PC-3 (cell line): ENCODE data around the gene KRTAP5-3. TPM values are rescaled to one million over a fixed set of nuclear protein-coding genes. Genes with fewer than 3 reads are reported as not detected.

Experiments
- ATAC-seq: fragments of 200-7000 bp; cut with Tn5 transposase; 2 replicates; pipeline ENCODE4 v1.9.1; 2020; ENCODE audit warnings: mild to moderate bottlenecking, moderate library complexity
- BruUV-seq: library from RNA; stranded (reverse); fragments of 400-500 nt; replicated peaks from 2 replicates; lab custom pipeline; 2021; lab: Mats Ljungman, UMichigan
- CTCF ChIA-PET: fragments of 300-600 bp; sonication (Branson Sonifier 250); formaldehyde crosslinking; loops from one replicate; lab custom pipeline; 2022; ENCODE audit warnings: antibody characterized with exemption; lab: Charles Lee
- POLR2A ChIA-PET: fragments of 300-600 bp; sonication (Branson Sonifier 250); formaldehyde crosslinking; loops from one replicate; lab custom pipeline; 2022; ENCODE audit warnings: antibody characterized with exemption; ENCODE audit not compliant: unreplicated experiment; lab: Charles Lee
- DNase-seq: peaks from one replicate; pipeline ENCODE4 v3.0.0-alpha.2; 2015
- H2AFZ ChIP-seq: fragments of 300-600 bp; sonication (generic); 2 replicates; pipeline ENCODE4 v1.6.0; 2016; ENCODE audit warnings: antibody characterized with exemption, low read length
- H3F3A ChIP-seq: fragments of 300-600 bp; sonication (generic); one replicate; pipeline ENCODE4 v1.6.0; 2017; ENCODE audit warnings: antibody characterized with exemption, low read length, control low read depth, mild to moderate bottlenecking; ENCODE audit not compliant: unreplicated experiment
- H3K27ac ChIP-seq: fragments of 300-600 bp; sonication (generic); 2 replicates; pipeline ENCODE4 v1.5.1; 2016; ENCODE audit warnings: mild to moderate bottlenecking, low read length
- H3K27me3 ChIP-seq: fragments of 300-600 bp; sonication (generic); 2 replicates; pipeline ENCODE4 v1.6.1; 2016; ENCODE audit warnings: low read length, mixed read lengths
- H3K36me3 ChIP-seq: fragments of 300-600 bp; sonication (generic); 2 replicates; pipeline ENCODE4 v1.6.1; 2016; ENCODE audit warnings: low read depth, mixed run types, low read length, mixed read lengths
- H3K4me1 ChIP-seq: fragments of 300-600 bp; sonication (generic); 2 replicates; pipeline ENCODE4 v1.5.1; 2016; ENCODE audit warnings: low read length; ENCODE audit not compliant: insufficient read depth
- H3K4me2 ChIP-seq: fragments of 300-600 bp; sonication (generic); 2 replicates; pipeline ENCODE4 v1.6.0; 2016; ENCODE audit warnings: low read length
- H3K4me3 ChIP-seq: fragments of 300-600 bp; sonication (generic); 2 replicates; pipeline ENCODE4 v1.5.1; 2016; ENCODE audit warnings: mild to moderate bottlenecking, low read length, mixed read lengths
- H3K79me2 ChIP-seq: fragments of 300-600 bp; sonication (generic); 2 replicates; pipeline ENCODE4 v1.6.1; 2017; ENCODE audit warnings: low read length, mixed read lengths
- H3K9ac ChIP-seq: fragments of 300-600 bp; sonication (generic); 2 replicates; pipeline ENCODE4 v1.6.0; 2016; ENCODE audit warnings: mild to moderate bottlenecking, low read length
- H3K9me2 ChIP-seq: fragments of 300-600 bp; sonication (generic); replicated peaks from 2 replicates; pipeline ENCODE4 v1.6.1; 2016; ENCODE audit warnings: mixed run types, low read length, mixed read lengths
- H3K9me3 ChIP-seq: fragments of 300-600 bp; sonication (generic); 2 replicates; pipeline ENCODE4 v1.6.1; 2016; ENCODE audit warnings: low read length, mixed read lengths
- H4K20me1 ChIP-seq: fragments of 300-600 bp; sonication (generic); 2 replicates; pipeline ENCODE4 v1.6.1; 2016; ENCODE audit warnings: low read length, mixed read lengths
- CTCF ChIP-seq: fragments of 300-600 bp; sonication (generic); conservative IDR thresholded peaks from 2 replicates; pipeline ENCODE4 v1.5.1; 2017; ENCODE audit warnings: antibody characterized with exemption, low read depth, mild to moderate bottlenecking, low read length
- EZH2 ChIP-seq: fragments of 300-600 bp; sonication (generic); IDR thresholded peaks from one replicate; pipeline ENCODE4 v1.6.1; 2017; ENCODE audit warnings: antibody characterized with exemption, mild to moderate bottlenecking, low read length; ENCODE audit not compliant: unreplicated experiment
- EZH2phosphoT487 ChIP-seq: fragments of 300-600 bp; sonication (generic); IDR thresholded peaks from 2 replicates; pipeline ENCODE4 v1.6.1; 2018; ENCODE audit warnings: mild to moderate bottlenecking, antibody characterized with exemption, low read length, borderline replicate concordance
- intact Hi-C: fragments of 100-400 bp; cut with micrococcal nuclease; formaldehyde crosslinking; loops from 2 replicates; pipeline ENCODE4 v1.9.0; 2023
- total RNA-seq: library from RNA; depleted of rRNA; stranded (reverse); fragments of >200 nt; gene quantifications from 2 replicates; pipeline ENCODE4 v1.2.3, GENCODE V29; 2014

Gene KRTAP5-3
- total RNA-seq, 1 experiment from 2014 or later, result not detected

DNA sequence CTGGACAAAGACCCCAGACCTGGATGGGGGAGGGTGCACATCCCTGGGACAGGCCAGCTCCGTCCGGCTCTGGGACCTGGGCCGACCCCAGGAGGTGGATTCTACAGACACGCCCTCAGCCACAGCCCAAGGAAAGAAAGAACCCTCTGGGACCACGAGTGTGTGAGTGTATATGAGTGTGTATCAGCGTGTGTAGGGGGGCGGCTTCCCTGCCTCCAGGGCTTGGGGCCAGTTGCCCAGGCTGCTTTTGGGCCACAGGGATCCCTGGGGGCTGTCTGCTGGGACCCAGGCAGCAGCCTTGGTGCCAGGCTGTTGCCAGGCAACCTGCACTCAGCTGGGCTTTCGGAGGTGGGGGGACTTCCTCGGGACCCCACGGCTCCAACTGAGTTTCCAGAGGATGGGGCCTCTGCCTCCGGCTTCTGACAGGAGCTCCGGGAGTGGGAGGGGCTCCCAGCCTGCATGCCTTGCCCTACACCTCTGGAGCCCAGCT, 45.1 kb downstream of the KRTAP5-3 start:
- Histone ChIP-seq H3K4me2 (no peak overlapping the region), H3K36me3 (no peaks in the 10 kb centered on the region), H3F3A (no peaks in the 10 kb centered on the region), H3K79me2 (no peaks in the 10 kb centered on the region), H2AFZ (no peak overlapping the region), H3K4me3 (no peak overlapping the region), H3K4me1 (peaks cover 19% of the 10 kb centered on the region), H3K27me3 (no peaks in the 10 kb centered on the region), H3K9ac (no peak overlapping the region), H3K9me2 (no peaks in the 10 kb centered on the region), H4K20me1 (no peaks in the 10 kb centered on the region), H3K9me3 (no peaks in the 10 kb centered on the region), H3K27ac (no peak overlapping the region)
- ATAC-seq, result no peak
- intact Hi-C loops, result no loop called here
- ChIA-PET CTCF (no interaction called here), POLR2A (no interaction called here)
- TF ChIP-seq EZH2phosphoT487 (no peak), CTCF (no peak), EZH2 (no peak)
- no peak for DNase-seq
- no TSS peak for BruUV-seq

DNA sequence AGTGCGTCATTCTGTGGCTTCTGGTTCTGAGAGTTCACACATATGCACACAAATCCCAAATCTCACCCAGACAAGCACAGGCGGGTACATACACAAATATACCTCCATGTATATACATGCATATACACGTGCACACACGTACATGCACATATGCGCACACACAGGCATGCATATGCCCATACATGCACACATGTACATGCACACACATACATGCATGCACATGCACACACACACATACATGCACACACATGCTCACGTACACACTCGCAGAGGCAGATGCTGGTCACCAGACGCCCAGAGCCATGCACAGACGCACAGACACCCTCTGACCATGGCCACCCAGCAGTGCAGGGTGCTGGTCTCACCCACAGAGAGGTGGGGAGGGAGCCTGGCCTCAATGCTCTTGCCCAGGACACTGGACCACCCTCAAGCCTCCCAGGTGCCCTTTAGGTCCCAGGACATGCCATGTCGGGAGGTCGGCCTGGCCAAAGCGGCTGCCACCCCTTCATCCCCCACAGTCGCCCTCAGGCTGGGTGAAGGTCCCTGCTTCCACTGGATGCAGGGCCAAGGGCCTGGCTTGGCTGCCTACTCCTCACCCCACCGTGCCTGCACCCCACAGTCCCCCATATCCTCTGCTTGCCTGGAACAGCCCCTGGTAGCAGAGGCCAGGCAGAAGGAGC, 45.7 kb downstream of the KRTAP5-3 start:
- H3K27ac ChIP-seq, result no peak overlapping the region
- H3K9me2 ChIP-seq, result no peaks in the 10 kb centered on the region
- DNase-seq, result no peak
- ChIA-PET CTCF (no interaction called here), POLR2A (no interaction called here)
- H3K79me2 ChIP-seq, result no peaks in the 10 kb centered on the region
- H3K27me3 ChIP-seq, result no peaks in the 10 kb centered on the region
- peaks cover 23% of the 10 kb centered on the region for H3K4me1 ChIP-seq
- H3K9me3 ChIP-seq, result no peaks in the 10 kb centered on the region
- H3F3A ChIP-seq, result no peaks in the 10 kb centered on the region
- ATAC-seq, result no peak
- BruUV-seq, result no TSS peak
- no peaks in the 10 kb centered on the region for H3K36me3 ChIP-seq
- H4K20me1 ChIP-seq, result no peaks in the 10 kb centered on the region
- no peak overlapping the region for H3K4me2 ChIP-seq
- no peak overlapping the region for H3K9ac ChIP-seq
- H2AFZ ChIP-seq, result no peak overlapping the region
- TF ChIP-seq EZH2phosphoT487, result no peak
- no peak for TF ChIP-seq EZH2
- no peak for TF ChIP-seq CTCF
- intact Hi-C loops, result no loop called here
- no peak overlapping the region for H3K4me3 ChIP-seq

GRCh38 chr11:1561955-1562354, 46.3 kb downstream of the KRTAP5-3 start:
- Histone ChIP-seq H3K79me2 (no peaks in the 10 kb centered on the region), H3K4me3 (no peak overlapping the region), H3K4me2 (no peak overlapping the region), H3K4me1 (peaks cover 26% of the 10 kb centered on the region), H3F3A (no peaks in the 10 kb centered on the region), H3K36me3 (no peaks in the 10 kb centered on the region), H3K9me3 (no peaks in the 10 kb centered on the region), H4K20me1 (no peaks in the 10 kb centered on the region), H3K9ac (no peak overlapping the region), H2AFZ (no peak overlapping the region), H3K27me3 (no peaks in the 10 kb centered on the region), H3K27ac (no peak overlapping the region), H3K9me2 (no peaks in the 10 kb centered on the region)
- intact Hi-C loops, result no loop called here
- POLR2A ChIA-PET, result no interaction called here
- BruUV-seq, result no TSS peak
- TF ChIP-seq CTCF, result no peak
- no peak for TF ChIP-seq EZH2
- no peak for TF ChIP-seq EZH2phosphoT487
- ATAC-seq (no peak), DNase-seq (no peak)
- CTCF ChIA-PET, result no interaction called here
